PFSK-1 (cell line): ENCODE results near the gene SEC16B.

ENCODE experiments used
- FOXP2 ChIP-seq: optimal IDR thresholded peaks from 2 replicates; pipeline ENCODE3; 2011; ENCODE audit warnings: borderline replicate concordance, control low read depth, inconsistent platforms; ENCODE audit not compliant: insufficient read depth; ENCODE audit errors: extremely low read length, extremely low read depth
- POLR2AphosphoS5 ChIP-seq: IDR thresholded peaks from 2 replicates; pipeline ENCODE4 v1.6.1; 2012; ENCODE audit warnings: low read depth, mild to moderate bottlenecking, control low read depth, low read length, moderate library complexity
- SIN3A ChIP-seq: IDR thresholded peaks from 2 replicates; pipeline ENCODE4 v1.6.1; 2012; ENCODE audit warnings: mild to moderate bottlenecking, low read length, moderate library complexity, borderline replicate concordance; ENCODE audit not compliant: insufficient read depth
- TAF1 ChIP-seq: IDR thresholded peaks from 2 replicates; pipeline ENCODE4 v1.6.1; 2012; ENCODE audit warnings: low read length, control low read depth, borderline replicate concordance; ENCODE audit not compliant: insufficient read depth
- TF ChIP-seq, protein P1 (sequence below), 2 experiments: IDR thresholded peaks; 2 replicates each; pipeline versions ENCODE4 v1.6.1 to v1.8.0; 2011 to 2012; ENCODE audit warnings: low read depth in 2 of 2, low read length in 2 of 2, control low read depth in 1 of 2, inconsistent platforms in 1 of 2, mild to moderate bottlenecking in 1 of 2, moderate library complexity in 1 of 2; ENCODE audit not compliant: insufficient read depth in 1 of 2

The SEC16B gene

DNA sequence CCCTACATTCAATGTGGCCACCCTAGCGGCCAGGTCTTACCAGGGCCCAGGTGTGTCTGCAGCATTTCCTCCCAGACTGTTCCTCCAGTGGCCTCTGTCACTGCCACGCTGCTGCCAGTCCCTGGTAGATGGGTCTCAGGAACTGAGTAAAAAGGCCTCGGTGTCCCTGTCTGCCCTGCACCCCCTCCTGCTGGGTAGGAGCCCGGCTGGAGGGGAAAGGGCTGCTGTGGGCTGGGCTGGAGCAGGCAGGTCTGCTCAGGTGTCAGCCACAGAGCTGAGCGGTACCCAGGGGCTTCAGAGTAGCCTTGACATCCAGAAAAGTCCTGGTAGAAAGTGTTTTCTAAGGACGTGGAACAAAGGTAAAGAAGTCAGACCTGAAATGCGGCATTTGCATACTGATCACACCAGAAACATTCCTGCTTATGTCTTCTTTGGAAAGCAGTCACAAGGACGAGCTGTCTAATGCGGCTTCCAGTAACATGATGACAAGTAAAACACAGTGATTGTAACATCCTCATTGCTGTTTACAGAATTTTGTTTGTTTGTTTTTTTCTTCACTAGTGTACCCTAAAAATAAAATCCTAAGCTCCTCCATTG is 32.6 kb downstream of the SEC16B start:
- TF ChIP-seq POLR2AphosphoS5, result no peak

DNA sequence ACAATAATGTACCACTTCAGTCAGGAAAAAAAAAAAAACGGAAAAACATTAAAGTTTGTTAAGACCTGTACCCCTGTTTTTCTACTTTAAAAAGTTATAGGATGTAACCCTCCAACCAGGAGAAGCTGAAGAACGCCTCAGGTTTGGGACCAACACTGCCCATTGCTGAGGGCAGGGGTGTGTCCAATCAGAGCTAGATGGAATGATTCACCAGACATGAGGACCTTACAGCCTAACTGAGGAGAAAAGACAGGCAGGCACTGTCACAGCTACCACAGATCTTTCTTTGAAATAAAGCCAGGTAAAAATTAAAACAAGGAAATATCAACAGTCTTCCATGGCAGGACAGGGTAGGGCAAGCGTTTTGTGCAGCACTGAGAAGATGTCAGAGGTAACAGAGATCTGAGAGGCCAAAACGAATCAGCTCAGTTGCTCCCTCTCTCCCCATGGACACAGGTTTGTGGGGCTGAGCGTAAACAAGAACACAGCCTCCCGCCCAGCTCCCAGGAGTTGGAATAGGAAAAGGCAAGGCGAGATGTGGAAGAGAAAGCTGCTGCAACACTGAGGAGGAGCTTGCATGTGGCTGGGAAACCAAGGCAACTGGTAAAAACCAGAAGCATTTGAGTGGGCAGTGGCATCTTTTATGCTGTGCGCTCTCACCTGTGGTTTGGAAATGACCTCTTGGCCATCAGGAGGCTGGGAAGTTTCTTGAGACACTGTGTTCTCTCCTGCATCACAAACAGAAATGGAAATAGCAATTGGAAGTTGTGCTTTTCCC is 34.0 kb downstream of the SEC16B start:
- TF ChIP-seq POLR2AphosphoS5 (no peak), FOXP2 (no peak), TAF1 (no peak), SIN3A (no peak)
- TF ChIP-seq, protein P1, sequence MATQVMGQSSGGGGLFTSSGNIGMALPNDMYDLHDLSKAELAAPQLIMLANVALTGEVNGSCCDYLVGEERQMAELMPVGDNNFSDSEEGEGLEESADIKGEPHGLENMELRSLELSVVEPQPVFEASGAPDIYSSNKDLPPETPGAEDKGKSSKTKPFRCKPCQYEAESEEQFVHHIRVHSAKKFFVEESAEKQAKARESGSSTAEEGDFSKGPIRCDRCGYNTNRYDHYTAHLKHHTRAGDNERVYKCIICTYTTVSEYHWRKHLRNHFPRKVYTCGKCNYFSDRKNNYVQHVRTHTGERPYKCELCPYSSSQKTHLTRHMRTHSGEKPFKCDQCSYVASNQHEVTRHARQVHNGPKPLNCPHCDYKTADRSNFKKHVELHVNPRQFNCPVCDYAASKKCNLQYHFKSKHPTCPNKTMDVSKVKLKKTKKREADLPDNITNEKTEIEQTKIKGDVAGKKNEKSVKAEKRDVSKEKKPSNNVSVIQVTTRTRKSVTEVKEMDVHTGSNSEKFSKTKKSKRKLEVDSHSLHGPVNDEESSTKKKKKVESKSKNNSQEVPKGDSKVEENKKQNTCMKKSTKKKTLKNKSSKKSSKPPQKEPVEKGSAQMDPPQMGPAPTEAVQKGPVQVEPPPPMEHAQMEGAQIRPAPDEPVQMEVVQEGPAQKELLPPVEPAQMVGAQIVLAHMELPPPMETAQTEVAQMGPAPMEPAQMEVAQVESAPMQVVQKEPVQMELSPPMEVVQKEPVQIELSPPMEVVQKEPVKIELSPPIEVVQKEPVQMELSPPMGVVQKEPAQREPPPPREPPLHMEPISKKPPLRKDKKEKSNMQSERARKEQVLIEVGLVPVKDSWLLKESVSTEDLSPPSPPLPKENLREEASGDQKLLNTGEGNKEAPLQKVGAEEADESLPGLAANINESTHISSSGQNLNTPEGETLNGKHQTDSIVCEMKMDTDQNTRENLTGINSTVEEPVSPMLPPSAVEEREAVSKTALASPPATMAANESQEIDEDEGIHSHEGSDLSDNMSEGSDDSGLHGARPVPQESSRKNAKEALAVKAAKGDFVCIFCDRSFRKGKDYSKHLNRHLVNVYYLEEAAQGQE (IDR thresholded peaks at IDR 0.05; ENCODE audit: insufficient read depth in 1 of 2, low read depth in 2 of 2, low read length in 2 of 2), result no peak

DNA sequence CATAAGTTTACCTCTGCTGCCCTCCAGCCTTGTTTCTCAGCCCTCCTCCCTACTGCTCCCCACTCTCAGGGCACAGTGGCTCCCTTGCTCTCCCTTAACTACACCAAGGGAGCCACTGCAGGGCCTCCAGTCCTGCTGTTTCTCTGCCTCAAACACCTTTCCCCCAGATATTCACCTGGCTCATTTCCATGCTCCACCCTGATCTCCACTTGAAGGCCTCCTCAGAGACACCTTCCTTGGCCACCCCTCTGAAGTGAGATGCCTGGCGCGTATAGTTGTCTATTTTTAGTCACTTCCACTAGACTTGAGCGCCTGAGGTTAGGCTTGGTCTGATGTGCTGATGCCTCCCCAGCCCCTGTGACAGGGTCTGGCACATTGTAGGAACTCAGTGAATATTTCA is 34.9 kb downstream of the SEC16B start:
- TF ChIP-seq, protein P1 (IDR thresholded peaks at IDR 0.05; ENCODE audit: insufficient read depth in 1 of 2, low read depth in 2 of 2, low read length in 2 of 2), result no peak
- TF ChIP-seq TAF1 (no peak), POLR2AphosphoS5 (no peak), SIN3A (no peak), FOXP2 (no peak)

DNA sequence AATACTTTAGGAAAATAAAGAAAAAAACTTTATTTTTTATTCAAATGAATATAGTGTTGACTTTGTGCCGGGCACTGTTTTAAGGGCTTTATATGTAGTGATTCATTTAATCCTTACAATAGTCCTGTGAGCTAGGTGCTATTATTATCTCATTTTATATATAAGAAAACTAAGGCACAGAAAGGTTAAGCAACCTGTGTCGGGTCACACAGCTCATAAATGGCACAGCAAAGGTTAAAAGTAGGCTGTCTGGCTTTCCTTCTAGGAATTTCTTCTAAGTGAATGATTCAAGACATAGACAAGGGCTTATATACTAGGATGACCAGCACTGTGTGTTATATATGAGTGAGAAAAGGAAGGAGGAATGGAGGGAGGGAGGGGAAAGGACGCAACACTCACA is 35.4 kb downstream of the SEC16B start:
- TF ChIP-seq FOXP2 (no peak), SIN3A (no peak), TAF1 (no peak), POLR2AphosphoS5 (no peak)
- TF ChIP-seq, protein P1 (IDR thresholded peaks at IDR 0.05; ENCODE audit: insufficient read depth in 1 of 2, low read depth in 2 of 2, low read length in 2 of 2), result no peak

DNA sequence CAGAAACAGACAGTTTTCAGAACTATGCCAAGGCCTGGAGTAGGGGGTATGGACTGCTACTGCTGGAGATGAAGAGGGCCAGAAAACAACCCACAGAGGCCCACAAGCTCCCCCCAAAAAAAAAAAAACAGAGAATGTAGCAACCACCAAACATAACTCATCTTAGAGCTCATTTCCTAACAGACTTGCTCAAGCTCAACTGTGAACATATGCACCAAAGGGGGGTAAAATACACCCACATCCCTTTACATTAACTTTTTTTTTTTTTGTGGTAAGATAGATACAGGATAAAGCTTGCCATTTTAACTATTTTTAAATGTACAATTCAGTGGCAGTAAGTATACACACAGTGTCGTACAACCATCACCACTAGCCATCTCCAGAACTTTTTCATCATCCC is 36.0 kb downstream of the SEC16B start:
- no peak for TF ChIP-seq SIN3A
- TF ChIP-seq POLR2AphosphoS5, result no peak
- no peak for TF ChIP-seq FOXP2
- TF ChIP-seq, protein P1 (IDR thresholded peaks at IDR 0.05; ENCODE audit: insufficient read depth in 1 of 2, low read depth in 2 of 2, low read length in 2 of 2), result no peak
- TF ChIP-seq TAF1, result no peak
